Heart right ventricle (tissue), 16 donors: ENCODE results near the gene UPF1. TPM values are rescaled to one million over a fixed set of nuclear protein-coding genes. Genes with fewer than 3 reads are reported as not detected.

Experiments used
- ATAC-seq, 8 donors: fragments of 200-7000 bp; cut with Tn5 transposase; one replicate each; pipeline ENCODE4 v1.9.1; 2020; ENCODE audit warnings: mild to moderate bottlenecking in 8 of 8, moderate library complexity in 8 of 8, moderate number of reproducible peaks in 1 of 8
- DNase-seq, 2 donors: peaks; one replicate each; pipeline ENCODE4 v3.0.0-alpha.2; 2020
- H3K27ac ChIP-seq, 10 donors: fragments of 200-600 bp; sonication (generic) in 2 of 10; one replicate each; pipeline versions ENCODE4 v1.5.0 to v1.8.0; 2020 to 2022; ENCODE audit warnings: mild to moderate bottlenecking in 3 of 10
- H3K27me3 ChIP-seq, 7 donors: fragments of 200-600 bp; one replicate each; pipeline ENCODE4 v1.8.0; 2021 to 2022; ENCODE audit warnings: mild to moderate bottlenecking in 2 of 7
- H3K36me3 ChIP-seq, 9 donors: fragments of 200-600 bp; sonication (generic) in 1 of 9; one replicate each; pipeline versions ENCODE4 v1.5.0 to v1.8.0; 2020 to 2022; ENCODE audit warnings: mild to moderate bottlenecking in 2 of 9
- H3K4me1 ChIP-seq, 9 donors: fragments of 200-600 bp; sonication (generic) in 1 of 9; one replicate each; pipeline versions ENCODE4 v1.5.0 to v1.8.0; 2020 to 2022; ENCODE audit warnings: mild to moderate bottlenecking in 4 of 9
- H3K4me3 ChIP-seq, 10 donors: fragments of 200-600 bp; sonication (generic) in 2 of 10; one replicate each; pipeline versions ENCODE4 v1.5.0 to v1.8.0; 2020 to 2022; ENCODE audit warnings: mild to moderate bottlenecking in 7 of 10, moderate library complexity in 2 of 10
- H3K9me3 ChIP-seq, 11 donors: fragments of 200-600 bp in 10 of 11; sonication (generic) in 2 of 11; one replicate each; pipeline versions ENCODE4 v1.5.0 to v1.8.0; 2013 to 2022; ENCODE audit warnings: mild to moderate bottlenecking in 2 of 11, control low read depth in 1 of 11, moderate library complexity in 1 of 11
- WGBS, 2 donors: extraction: QIAGEN DNeasy Blood & Tissue Kit; methylation state at CpG; one replicate each; pipeline ENCODE4 v1.1.7; 2013; ENCODE audit warnings: inconsistent platforms in 1 of 2; 5-methylcytosine and 5-hydroxymethylcytosine counted together
- intact Hi-C, 10 donors: fragments of 100-400 bp; cut with DNase I; formaldehyde crosslinking; loops; one replicate each; pipeline versions ENCODE4 v1.11.1 to v1.14.2; 2022
- polyA plus RNA-seq, 2 donors: library from polyadenylated mRNA; stranded (reverse); fragments of 200-250 nt; gene quantifications; one replicate each; pipeline ENCODE4 v1.2.3, GENCODE V29; 2013
- total RNA-seq, 10 donors: library from RNA; stranded (reverse); fragmentation: NEBNext Ultra II Directional in 3 of 10; extraction: Animal tissue kit (Norgen Biotek cat#: 25700) in 3 of 10; gene quantifications; one replicate each; pipeline versions ENCODE4 v1.2.1 to v1.2.4, GENCODE V29; 2021 to 2023
- TF ChIP-seq, protein P1 (sequence below), 9 donors: fragments of 200-600 bp; sonication (generic) in 2 of 9; IDR thresholded peaks; one replicate each; pipeline versions ENCODE4 v1.5.0 to v1.8.0; 2021 to 2022; ENCODE audit warnings: antibody characterized with exemption in 9 of 9, mild to moderate bottlenecking in 5 of 9, moderate library complexity in 1 of 9
- donor health status: Arrhythmogenic right ventricular cardiomyopathy.
- donor health status: ischemic (EF 13 %, LVEDD 7.1; RV severe dilation, severe dysfunction).
- donor health status: healthy with polysubstance abuse.
- donor health status: DM: no; HTN: yes; CAD: no.
- donor health status: DM: no; HTN: no; CAD: no.
- donor health status: ischemic (EF 25% LVEDD 6.9; RV normal size, moderate dysfunction).
- donor health status: ischemic (EF 25% LVEDD 5.7; RV mildly dilated, moderate dysfunction).
- donor health status: healthy.
- donor health status: DM: yes; HTN: yes; CAD: no.
- donor health status: Ischemic cardiomyopathy.
- donor health status: ischemic (EF 35%, LVEDD 5.7; RV mildly dilated, moderate dysfunction).
- donor health status: nonischemic (EF 11% LVEDD 7.7; RV severe dilation, severe dysfunction).
- donor health status: DM: yes; HTN: yes; CAD: no.
- donor health status: PGD.
- donor health status: ischemic (EF 29% LVEDD 5.4; RV normal size, mild dysfunction).
- donor health status: nonischemic (EF 23%, LVEDD 6.1; RV moderate dilation, normal function).

The UPF1 gene
- total and polyA plus RNA-seq, 12 donors = 25.2 to 44.3 (median 36.8) TPM

DNA sequence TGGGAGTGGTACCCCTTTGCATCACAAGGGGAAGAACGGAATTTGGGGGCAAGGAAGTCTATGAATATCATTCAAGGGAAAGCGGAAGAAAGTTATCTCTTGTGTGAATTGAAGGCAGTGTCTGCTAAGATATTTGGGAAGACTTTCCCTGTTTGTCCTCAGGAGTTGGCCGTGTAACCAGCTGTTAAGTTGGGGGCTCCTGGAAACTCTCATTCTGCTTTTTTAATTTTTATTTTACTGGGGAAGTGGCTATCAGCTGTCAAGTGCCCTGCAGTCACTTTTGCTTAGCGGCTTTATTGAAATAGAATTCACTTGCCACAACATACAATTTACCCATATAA, 2.9 kb downstream of the UPF1 start:
- peaks cover 17 to 77% (median 70%) of the 10 kb centered on the region in 9 donors for H3K4me1 ChIP-seq
- no peaks in the 10 kb centered on the region for H3K27me3 ChIP-seq
- H3K36me3 ChIP-seq = peaks cover 0 to 47% (median 0%) of the 10 kb centered on the region in 9 donors
- intact Hi-C loops = loop anchor here in 5 of 10 donors (5.0 to 10.0 kb wide), 3 partner anchors 150 to 160 kb away; partner anchors contain the start of gene CRTC1 (in 4 of the 5)
- H3K27ac ChIP-seq = peak overlapping the region in 1 of 10 donors; percentile 31
- TF ChIP-seq, protein P1, sequence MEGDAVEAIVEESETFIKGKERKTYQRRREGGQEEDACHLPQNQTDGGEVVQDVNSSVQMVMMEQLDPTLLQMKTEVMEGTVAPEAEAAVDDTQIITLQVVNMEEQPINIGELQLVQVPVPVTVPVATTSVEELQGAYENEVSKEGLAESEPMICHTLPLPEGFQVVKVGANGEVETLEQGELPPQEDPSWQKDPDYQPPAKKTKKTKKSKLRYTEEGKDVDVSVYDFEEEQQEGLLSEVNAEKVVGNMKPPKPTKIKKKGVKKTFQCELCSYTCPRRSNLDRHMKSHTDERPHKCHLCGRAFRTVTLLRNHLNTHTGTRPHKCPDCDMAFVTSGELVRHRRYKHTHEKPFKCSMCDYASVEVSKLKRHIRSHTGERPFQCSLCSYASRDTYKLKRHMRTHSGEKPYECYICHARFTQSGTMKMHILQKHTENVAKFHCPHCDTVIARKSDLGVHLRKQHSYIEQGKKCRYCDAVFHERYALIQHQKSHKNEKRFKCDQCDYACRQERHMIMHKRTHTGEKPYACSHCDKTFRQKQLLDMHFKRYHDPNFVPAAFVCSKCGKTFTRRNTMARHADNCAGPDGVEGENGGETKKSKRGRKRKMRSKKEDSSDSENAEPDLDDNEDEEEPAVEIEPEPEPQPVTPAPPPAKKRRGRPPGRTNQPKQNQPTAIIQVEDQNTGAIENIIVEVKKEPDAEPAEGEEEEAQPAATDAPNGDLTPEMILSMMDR (IDR thresholded peaks at IDR 0.05) = no peak
- H3K9me3 ChIP-seq = no peaks in the 10 kb centered on the region
- 66 to 74% methylated on average over 4 of the region's 4 CpGs for whole genome bisulfite sequencing, 2 donors
- peak overlapping the region in 5 of 10 donors; percentile 80 to 95 (median 90) for H3K4me3 ChIP-seq
- DNase-seq (no peak), ATAC-seq (no peak)

DNA sequence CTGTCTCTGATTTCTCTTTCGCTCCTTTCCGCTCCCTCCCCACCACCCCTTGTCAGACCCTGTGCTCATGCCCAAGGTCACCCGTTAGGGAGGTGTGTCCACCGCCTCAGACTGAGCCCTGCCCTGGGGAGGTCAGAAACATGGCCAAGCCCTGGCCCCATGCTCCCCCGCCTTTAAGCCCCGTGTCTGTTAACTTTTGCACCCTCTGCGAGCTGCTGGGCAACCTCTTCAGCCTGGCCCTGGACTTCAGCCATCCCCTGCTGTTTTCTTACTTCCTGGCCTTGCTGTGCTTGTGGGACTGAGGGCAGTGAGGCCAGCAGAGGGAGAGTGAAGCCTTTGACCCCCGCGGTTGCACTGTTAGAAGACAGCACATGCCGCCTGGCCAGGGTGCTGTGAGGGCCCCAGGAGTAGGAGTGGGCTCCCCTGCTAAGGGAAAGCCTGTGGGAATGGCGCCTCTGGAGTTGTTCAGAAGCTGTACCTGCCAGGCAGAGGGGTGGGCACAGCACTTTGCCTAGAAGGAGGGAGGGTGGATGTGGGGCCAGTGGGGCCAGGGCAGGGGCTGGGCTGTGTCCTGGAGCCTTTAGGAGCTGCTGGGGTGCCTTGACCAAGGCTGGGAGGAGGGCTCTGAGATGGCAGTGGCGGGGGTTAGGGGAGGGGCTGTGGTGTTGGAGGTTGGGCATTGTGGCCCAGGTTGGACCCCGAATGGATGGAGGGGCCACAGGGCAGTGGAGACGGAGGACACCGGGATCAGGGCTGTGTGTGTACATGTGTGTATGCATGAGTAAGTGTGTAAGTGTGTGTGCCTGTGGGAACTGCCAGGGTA, 7.9 kb downstream of the UPF1 start:
- Histone ChIP-seq H3K27ac (peak overlapping the region in 1 of 10 donors; percentile 48), H3K36me3 (peaks cover 0 to 41% (median 0%) of the 10 kb centered on the region in 9 donors), H3K4me3 (no peak overlapping the region), H3K4me1 (peaks cover 21 to 100% (median 91%) of the 10 kb centered on the region in 9 donors), H3K9me3 (no peaks in the 10 kb centered on the region), H3K27me3 (no peaks in the 10 kb centered on the region)
- ATAC-seq (peak in 6 of 8 donors; percentile 10 to 47 (median 24)), DNase-seq (no peak)
- TF ChIP-seq, protein P1 (IDR thresholded peaks at IDR 0.05) = no peak
- intact Hi-C loops = loop anchor here in 9 of 10 donors (10.0 kb wide), 6 partner anchors 155 to 385 kb away; partner anchors contain the start of genes CRTC1 (in 2 of the 9) and CRLF1 (in 1 of the 9)
- WGBS, 2 donors = 74 to 77% methylated on average over 15 of the region's 15 CpGs

DNA sequence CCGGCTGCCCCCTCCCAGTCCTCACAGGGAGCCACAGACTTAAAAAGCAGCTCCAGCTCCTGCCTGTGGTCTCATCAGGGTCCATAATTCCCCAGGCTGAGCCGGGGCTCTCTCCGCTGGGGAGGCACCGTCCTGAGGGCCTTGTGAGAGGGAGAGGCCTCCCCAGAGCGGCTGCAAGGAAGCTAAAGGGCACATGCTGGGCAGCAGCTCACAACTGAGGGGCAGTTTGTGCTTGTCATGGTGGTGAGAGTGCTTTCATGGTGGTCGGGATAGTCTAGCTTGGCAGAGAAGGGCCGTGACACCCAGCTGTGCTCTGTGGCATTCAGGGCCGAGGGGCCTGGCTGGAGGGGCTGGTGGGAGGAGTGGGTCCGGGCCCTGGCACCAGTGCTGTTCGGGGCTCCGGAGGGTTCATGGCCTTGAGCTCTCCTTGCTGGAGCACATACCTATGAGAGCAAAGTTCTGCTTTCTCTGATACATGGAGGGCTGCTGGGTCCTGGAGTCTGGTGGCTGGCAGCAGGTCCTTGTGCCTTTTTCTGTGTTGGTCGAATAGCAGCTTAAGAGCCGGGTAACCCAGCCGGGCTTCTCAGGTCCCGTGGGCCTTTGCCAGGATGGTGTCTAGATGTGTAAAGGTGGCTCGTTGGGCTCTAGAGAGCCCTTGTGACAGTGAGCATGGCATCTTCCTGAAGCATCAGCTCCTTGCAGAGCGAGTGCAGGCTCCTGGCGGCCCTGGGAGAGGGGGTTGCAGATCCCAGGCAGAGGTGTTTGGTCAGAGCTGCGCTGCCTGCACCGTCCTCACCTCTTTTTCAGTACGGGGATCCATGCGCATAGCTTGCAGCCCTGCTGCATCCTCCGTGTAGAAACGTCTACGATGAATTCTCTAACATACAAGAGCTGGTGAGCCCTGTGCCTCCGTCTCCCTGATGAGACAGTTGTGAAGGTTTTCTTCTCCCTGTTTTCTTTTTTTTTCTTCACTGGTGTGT, 8.8 kb downstream of the UPF1 start:
- ATAC-seq (peak in 1 of 8 donors; percentile 13), DNase-seq (no peak)
- WGBS, 2 donors = 72 to 75% methylated on average over 26 of the region's 26 CpGs
- TF ChIP-seq, protein P1 (IDR thresholded peaks at IDR 0.05) = no peak
- H3K27ac ChIP-seq = no peak overlapping the region
- H3K4me1 ChIP-seq = peaks cover 19 to 99% (median 87%) of the 10 kb centered on the region in 9 donors
- intact Hi-C loops = loop anchor here in 7 of 10 donors (10.0 kb wide), 4 partner anchors 236 to 386 kb away; partner anchors contain the start of gene CRLF1 (in 1 of the 7)
- no peaks in the 10 kb centered on the region for H3K9me3 ChIP-seq
- no peak overlapping the region for H3K4me3 ChIP-seq
- H3K36me3 ChIP-seq = peaks cover 0 to 32% (median 0%) of the 10 kb centered on the region in 9 donors
- no peaks in the 10 kb centered on the region for H3K27me3 ChIP-seq

DNA sequence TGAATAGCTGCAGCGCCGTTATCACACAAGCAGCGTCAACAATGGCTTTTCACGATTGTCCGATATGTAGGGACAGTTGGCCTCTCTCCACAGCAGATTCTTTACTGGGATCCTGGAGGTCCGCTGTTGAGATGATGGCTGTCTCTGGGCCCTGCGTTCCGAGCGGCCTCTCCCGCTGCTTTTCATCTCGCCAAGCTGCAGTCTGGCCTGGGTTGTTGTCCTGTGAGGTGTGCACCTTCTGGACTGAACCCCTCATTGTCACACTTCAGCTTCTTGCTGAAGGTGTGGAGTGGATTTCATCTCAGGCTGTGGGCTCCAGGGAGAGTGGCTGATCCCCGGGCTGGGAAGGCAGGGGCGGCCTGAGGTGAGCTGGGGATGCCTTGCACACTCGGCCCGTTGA, 9.6 kb downstream of the UPF1 start:
- no peak overlapping the region for H3K27ac ChIP-seq
- H3K9me3 ChIP-seq = no peaks in the 10 kb centered on the region
- intact Hi-C loops = loop anchor here in 7 of 10 donors (10.0 kb wide), 4 partner anchors 237 to 387 kb away; partner anchors contain the start of gene CRLF1 (in 1 of the 7)
- H3K27me3 ChIP-seq = no peaks in the 10 kb centered on the region
- no peak for ATAC-seq
- no peak for DNase-seq
- TF ChIP-seq, protein P1 (IDR thresholded peaks at IDR 0.05) = no peak
- peaks cover 19 to 99% (median 81%) of the 10 kb centered on the region in 9 donors for H3K4me1 ChIP-seq
- WGBS, 2 donors = 64 to 68% methylated on average over 15 of the region's 15 CpGs
- H3K4me3 ChIP-seq = no peak overlapping the region
- peaks cover 0 to 23% (median 0%) of the 10 kb centered on the region in 9 donors for H3K36me3 ChIP-seq
